Renal cortical epithelial cell (primary cell): ENCODE results near the gene RASGRP2. TPM values are rescaled to one million over a fixed set of nuclear protein-coding genes. Genes with fewer than 3 reads are reported as not detected.

Experiments
- DNase-seq: peaks from one replicate; pipeline ENCODE4 v3.0.0-alpha.2; 2011; ENCODE audit warnings: low read depth
- total RNA-seq: library from RNA; depleted of rRNA; stranded (reverse); fragments of >200 nt; gene quantifications from 2 replicates; pipeline ENCODE4 v1.2.3, GENCODE V29; 2014

RASGRP2 gene
- total RNA-seq, 1 donor from 2014 or later: 0.05 TPM

DNA sequence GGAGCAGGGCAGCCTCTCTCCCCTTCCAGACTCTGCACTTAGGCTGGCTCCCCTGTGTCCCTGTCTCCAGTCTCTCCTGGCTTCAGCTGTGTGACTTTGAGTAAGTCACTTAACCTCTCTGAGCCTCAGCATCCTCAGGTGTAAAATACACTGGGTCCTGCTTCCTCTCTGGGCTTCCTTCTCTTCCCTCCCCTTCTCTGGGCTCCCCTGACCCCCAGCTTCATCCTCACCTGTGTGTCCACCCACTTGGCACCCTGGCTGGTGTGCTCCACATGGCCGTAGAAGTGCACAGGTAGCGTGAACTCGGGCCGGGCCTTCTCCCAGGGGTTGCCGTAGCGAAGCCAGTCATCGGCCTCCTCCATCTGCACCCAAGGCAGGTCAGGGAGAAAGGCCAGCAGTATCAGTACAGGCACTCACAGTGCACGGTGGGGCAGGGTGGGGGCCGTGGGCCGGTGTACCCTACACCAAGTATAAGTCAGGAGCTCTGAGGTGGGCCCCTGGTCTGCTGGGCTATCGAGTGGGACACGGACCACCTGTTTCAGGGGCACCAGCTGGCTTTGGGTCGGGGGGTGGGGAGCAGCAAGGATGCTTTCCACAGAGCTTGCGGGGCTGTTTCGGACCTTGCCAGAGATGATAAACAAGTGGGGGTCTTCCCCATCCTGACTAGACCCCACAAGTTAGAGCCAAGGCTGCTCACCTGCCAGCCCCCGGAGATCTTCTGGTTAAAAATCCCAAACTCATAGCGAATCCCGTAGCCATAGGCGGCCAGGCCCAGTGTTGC is 13.8 kb upstream of the RASGRP2 start:
- DNase-seq: no peak

DNA sequence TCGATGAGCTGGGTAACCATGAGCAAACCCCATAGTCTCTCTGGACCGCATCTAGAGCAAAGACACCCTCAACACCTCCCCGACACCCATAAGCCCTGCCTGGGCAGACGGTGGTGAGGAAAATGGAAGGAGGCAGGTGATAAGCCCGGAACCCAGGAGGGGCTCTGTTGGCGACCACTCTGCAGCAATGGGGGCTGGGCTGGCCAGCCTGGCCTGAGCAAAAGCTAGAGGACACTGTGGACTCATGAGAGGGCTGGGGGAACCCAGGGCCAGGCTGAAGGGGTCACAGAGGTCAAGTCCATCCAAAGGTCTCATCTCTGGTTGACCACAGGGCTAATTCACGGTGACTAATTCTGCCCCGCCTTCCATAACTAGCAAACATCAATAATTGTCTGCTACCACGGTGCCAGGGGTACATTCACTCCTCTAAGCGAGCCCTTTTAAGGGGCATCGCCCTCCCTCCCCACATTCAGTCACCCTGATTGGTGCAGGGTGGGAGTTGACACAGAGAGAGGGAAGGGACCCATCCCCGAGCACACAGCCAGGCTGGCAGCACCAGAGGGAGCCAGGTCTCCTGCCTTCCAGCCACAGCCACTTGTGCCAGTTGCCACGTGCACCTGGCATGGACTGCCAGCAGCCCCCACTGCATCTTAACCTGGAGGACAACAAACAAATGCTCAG is 11.9 kb upstream of the RASGRP2 start:
- no peak for DNase-seq

DNA sequence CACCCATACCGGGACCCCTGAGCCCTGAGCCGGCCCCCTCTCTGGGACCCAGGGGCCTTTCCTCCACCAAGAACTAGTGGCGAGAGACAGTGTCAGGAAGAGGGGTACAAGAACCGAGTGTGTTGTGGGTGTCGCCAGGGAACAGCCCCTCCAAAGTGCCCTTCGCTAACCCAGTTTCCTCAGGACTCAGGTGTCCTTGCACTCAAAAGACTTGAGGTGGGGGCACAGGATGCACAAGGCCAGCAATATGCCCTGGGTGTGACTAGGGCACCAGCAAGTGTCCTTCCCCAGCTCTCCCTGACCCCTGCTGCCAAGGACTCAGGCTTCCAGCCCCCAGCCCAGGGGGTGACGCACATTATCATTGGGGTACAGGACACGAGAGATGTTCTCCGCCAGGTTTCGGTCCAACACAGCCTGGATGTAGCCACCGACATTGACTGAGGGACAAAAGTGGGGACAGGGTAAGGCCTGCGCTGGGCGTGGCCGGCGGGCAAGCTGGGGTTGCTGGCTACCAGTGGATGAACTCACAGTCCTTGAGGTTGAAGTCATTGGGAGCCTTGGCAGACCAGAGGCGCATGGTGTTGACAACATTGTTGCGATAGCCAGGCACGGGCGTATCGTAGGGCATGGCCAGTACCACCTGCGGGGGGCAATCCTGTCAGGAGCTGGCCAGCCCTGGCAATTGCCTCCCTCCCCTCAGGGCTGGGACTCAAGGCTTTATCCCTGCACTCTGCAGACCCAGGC is 11.1 kb upstream of the RASGRP2 start:
- DNase-seq: no peak

DNA sequence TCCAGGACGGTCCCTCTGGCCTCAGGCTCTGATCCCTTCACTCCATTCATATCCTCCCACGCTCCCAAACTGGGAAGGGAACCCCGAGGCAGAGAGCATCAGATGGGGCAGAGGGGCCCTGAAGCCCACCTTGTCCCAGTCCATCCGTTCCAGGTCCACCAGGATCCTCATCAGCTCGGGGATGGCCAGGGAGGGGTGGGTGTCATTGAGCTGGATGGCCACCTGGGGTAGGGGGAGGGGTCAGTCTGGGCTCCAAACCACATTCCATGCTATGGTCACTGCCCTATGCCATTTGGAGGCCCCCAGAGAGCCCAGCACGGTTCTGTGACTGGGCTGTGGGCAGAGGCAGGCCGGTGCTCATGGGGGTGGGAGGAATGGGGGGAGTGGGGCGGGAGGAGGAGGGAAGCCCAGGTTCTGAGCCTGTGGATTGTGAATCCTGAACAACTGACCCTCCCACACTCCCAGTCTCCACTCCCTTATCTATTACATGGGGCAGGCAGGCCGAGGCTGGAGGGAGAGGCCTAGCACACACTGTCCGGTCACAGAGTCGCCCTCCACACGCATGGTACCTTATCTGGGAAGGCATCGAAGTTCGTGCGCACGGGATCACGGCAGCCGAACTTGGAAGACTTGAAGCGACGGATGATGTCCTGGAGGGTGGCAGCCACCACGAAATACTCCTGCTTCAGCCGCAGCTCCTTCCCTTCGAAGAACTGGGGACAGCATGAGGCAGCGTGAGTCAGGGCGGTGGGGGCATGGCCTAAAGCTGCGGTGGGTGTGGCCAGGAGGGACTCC is 10.4 kb upstream of the RASGRP2 start:
- DNase-seq: no peak

DNA sequence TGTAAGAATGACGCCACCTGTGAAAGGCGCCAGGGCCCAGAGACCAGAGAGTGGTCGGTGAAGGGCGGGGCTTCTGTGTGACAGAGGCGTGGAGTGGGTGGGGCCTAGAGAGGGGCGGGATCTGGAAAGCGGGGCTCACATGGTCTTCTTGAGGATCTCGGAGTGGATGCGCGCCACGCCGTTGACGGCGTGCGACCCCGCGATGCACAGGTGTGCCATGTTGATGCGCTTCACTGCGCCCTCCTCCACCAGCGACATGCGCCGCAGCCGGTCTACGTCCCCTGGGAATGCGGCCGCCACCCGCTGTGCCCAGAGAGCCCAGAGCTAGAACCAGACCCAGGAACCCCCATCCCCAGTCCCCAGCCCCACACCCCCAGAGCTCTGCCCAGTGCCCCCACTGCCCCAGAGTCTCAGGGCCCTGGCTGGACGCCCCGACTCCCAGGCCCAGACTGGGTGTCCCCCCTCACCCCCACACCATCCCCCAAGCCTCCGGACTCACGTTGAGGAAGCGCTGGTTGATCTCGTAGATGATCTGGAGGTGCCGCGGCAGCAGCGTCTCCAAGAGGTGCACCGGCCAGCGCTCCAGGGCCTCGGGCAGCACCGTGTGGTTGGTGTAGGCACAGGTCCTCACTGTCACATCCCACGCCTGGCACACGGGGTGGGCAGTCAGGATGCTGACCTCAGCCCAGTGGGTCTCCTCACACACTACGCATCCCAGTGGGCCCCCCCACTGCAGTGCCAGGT is 9.6 kb upstream of the RASGRP2 start:
- DNase-seq: no peak

DNA sequence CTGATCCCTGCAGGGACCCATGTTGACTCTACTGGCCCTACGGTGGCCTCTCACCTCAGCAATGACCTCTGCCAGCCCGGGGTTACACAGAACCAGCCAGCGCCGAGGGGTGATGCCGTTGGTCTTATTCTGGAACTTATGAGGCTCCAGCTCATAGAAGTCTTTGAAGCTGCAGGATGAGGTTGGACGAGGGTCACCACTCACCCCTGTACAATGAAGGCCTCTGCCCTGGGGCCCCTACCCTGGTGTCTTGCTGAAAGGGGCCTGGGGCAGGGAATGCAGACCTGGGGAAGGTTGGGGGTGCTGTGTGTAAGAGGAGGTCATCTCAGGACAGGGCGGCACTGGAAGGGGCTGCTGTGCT is 9.1 kb upstream of the RASGRP2 start:
- DNase-seq: no peak

DNA sequence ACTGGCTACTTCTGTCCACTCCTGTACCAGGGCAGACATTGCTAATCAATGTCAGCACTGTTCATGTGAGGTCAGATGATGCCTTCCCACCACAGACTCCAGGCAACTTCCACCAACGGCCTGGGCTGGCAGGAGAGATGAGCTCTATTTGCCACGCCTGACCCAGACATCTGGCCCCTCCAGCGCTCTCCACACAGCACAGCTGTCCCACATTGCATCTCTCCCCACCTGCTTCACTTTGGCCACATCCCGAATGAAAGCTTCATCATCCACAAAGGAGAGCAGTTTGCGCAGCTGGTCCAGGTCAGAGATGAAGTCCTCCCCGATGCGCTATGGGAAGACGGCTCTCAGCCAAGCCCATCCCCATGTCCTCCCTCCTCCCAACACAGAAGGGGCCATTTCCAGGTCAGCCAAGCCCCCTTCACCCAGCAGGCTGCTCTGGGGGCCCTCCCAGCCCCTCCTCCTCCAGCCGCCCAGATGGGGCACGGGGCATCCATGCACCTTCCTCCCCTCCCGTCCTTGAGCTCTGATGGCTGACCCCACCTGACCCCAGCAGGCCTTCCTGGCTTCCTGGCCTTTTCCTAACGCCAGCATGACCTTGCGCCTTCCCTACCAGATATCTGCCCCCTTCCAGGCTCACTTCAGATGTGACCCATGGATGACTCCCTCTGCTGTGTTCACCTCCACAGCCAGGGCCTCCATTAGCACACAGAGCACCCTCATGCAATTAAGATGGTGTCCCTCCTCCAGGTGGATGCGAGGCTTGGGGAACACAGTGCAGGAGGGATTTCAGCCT is 8.4 kb upstream of the RASGRP2 start:
- no peak for DNase-seq

DNA sequence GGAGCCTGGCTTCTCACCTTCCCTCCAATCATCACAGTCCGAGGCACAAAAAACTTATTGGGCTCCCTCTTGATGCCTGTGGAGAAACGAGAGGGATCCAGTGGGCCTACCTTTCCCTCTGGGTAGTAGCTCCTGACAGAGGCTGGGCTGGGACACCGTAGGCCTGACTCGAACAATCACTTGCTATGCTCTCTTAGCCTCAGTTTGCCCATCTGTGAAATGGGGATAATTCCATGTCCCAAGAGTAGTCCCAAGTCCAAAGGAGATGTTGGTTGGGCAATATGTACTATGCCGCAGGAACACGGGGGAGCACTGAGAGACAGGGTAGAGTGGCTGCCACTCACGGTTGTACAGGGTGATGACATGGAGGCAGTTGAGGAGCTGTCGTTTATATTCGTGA is 7.6 kb upstream of the RASGRP2 start:
- DNase-seq: no peak

DNA sequence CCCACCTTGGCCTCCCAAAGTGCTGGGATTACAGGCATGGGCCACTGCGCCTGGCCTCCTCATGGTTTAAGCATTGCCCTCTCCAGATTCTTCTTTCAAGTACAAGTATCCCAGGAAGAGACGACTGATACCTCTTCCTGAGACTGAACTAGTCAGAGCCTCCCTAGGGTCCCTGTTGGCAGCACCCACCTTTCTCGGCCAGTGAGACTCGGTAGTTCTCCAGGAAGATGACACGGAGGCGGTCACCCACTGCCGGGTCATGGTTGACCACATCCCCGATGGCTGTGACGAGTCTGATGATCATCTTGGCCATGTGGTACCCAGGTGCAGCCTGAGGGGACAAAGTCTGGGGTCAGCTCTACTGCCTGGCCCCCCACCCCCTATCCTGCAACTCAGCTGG is 7.2 kb upstream of the RASGRP2 start:
- DNase-seq: no peak

DNA sequence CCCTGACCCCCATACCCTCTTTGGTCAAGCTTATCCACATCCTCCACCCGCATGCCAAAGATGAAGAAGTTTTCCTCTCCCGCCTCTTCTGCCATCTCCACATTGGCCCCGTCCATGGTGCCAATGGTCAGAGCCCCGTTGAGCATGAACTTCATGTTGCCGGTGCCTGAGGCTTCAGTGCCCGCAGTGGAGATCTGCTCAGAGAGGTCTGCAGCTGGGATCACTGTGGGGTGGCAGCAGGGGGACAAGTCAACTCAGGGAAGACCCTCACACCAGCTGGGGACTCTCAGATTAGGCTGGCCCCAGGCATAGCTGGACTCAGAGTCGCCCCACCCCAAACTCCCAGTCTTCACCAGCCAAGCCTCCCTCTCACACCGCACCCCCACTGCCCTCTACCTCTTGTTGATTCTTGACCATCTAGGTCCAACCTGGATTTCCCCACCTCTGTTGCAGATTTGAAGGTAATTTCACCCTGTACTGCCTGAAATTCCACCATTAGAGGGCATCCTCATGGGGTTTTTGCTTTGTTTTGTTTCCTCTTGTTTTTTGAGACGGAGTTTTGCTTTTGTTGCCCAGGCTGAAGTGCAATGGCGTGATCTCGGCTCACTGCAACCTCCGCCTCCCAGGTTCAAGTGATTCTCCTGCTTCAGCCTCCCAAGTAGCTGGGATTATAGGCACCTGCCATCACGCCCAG is 6.6 kb upstream of the RASGRP2 start:
- no peak for DNase-seq

DNA sequence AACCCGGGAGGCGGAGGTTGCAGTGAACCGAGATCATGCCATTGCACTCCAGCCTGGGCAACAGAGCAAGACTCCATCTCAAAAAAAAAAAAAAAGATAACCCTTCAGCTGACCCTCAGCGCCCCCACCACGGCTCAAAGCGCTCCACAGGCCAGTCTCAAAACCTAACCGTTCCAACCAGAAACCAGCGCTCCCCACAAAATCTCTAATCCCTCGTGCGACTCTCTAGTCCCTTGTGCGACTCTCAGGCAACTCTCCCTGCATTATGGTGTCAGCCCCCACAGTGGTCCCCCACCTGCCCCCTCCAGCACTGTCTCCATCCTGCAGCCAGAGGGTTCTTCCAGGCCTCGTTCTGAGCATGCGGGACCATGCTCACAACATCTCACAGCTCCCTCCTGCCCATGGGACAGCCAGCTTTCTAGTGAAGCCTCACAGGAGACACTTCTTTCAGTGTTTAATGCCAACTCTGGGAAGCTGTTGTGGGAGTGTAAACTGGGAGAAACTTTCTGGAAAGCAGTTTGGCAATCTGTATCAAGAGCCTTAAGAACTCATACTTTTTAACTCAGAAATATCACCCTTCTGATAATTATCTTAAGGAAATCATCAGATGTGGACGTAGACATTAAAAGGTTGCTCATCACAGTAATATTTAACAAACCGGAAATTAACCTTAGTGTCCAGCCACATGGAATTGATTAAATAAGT is 4.2 kb upstream of the RASGRP2 start:
- DNase-seq: no peak

DNA sequence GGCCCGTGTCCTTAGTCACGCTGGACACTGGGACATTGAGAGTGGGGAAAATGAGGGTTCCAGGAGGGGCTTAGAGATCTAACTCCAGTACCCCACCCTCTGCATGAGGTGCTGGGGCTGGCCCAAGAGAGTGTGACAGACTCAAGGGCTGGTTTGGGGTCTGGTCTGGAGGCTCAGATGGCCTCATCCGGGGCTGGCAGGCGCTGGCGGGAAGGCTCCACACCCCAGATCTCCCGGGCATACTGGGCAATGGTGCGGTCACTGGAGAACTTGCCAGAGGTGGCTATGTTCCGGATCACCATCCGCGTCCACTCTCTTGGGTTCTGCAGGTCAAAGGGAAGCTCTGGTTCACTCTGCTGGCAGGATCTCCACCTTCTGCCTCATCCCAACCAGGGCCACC is 2.5 kb upstream of the RASGRP2 start:
- DNase-seq: no peak

DNA sequence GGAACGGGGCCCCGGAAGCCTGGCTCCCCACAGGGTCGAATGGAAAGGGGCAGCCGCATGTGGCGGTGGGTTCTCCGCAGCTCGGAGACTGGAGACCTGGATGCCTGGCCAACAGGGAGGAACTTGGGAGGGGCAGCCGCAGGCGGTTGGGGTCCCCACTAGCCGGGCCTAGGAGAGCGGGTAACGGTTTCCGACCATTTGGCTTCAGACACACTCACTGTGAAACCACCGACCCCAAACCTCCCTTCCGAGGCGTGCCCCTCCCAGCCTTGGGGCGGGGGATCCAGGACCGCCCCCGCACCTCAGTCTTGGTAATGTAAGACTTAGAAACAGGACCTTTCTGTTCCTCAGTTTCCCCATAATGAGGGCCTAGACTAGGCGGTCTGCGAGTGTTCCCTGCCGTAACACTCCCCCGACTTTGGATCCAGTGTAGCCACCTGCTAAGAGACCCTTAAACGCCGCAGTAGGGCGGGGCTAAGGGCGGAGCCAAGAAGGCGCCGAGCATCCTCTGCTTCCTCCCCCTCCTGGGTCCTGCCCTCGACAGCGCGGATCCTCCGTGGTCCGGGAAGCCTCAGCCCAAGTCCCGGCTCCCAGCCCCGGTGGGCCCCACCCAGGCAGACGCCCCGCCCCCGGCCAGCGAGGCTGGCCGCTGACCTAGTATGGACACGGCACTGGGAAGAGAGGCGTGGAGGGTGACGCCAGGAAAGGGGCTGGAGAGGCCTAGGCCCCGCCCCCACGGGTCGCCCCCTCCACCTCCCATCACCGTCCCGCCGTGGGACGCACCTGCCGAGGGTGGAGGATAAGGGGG is 1.8 kb upstream of the RASGRP2 start:
- no peak for DNase-seq

DNA sequence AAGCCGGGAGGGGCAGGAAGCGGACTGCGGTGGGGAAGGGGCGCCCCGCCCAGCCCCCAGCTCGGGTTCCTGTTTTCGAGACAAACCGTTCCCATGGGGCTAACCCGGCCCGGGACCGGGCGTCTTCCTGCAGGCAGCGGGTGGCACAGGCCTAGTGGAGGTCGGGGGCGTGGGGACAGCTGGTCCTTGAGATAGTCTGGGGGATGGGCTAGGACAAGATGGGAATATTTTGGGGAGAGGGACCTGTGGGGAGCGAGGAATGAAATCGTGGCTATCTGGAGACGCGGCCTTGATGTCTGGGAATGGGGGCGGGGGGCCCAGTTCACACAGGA is 1.2 kb upstream of the RASGRP2 start:
- DNase-seq: no peak

DNA sequence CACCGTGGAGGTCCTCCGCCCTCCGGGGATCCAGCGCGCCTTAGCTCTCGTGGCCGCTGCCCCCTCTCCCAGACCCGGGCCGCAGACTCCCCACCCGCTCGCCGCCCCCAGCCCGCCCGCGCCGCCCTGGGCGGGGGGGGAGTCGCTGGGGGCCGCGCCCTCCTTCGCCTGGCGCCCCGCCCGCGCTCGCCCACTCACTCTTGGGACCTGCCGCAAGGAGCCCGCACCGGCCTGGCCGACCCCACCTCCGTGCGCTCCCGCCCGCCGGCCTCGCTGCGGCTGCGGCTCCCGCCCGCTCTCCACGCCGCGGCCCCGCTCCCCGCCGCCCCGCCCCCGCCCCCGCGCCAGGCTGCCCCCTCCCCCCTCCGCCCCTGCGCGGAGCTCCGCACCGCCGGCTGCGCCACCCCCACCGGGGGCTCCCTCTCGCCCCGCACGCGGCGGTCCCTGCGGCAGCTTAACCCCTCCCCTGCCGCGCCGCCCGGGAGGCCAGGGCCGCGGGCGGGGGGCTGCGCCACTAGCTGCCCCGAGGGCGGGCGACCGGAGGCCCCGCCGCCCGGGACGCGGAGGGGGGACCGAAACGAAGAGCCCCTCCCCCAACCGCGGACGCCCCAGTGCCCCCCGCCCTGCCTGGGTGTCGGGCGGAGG is 724 bp upstream of the RASGRP2 start:
- DNase-seq: no peak

DNA sequence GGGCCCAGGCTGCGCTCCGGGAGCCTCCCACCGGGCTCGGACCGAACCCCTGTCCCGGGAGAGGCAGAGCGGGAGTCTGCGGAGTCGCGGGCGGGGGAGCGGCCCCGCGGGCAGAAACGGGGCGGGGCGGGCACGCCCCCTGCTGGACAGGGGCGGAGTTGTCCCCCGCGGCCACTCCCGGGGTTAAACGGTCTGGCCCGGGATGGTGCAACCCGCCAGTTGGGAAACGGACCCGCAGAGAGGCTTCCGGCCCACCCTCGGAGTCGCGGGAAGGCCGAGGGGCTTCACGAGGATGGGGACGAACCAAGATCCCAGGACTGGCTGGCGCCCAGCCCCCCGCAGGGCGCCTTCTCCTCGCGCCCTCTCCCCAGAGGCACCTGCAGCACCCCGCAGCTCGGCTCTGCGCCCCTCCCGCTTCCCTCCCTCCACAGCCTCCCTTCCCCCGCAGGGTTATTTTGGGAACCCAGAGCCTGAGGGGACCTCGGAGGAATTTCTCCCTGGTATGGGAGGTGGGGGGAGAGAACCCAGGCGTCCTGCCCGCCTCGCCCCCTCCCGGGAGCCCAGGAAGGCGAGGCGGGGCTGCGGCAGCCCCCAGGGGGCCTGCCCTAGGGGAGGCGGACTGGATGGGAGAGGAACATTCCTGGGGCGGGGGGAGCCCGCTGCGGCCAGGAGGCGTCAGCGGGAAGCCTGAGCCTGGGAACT is 902 bp downstream of the RASGRP2 start:
- DNase-seq: no peak

DNA sequence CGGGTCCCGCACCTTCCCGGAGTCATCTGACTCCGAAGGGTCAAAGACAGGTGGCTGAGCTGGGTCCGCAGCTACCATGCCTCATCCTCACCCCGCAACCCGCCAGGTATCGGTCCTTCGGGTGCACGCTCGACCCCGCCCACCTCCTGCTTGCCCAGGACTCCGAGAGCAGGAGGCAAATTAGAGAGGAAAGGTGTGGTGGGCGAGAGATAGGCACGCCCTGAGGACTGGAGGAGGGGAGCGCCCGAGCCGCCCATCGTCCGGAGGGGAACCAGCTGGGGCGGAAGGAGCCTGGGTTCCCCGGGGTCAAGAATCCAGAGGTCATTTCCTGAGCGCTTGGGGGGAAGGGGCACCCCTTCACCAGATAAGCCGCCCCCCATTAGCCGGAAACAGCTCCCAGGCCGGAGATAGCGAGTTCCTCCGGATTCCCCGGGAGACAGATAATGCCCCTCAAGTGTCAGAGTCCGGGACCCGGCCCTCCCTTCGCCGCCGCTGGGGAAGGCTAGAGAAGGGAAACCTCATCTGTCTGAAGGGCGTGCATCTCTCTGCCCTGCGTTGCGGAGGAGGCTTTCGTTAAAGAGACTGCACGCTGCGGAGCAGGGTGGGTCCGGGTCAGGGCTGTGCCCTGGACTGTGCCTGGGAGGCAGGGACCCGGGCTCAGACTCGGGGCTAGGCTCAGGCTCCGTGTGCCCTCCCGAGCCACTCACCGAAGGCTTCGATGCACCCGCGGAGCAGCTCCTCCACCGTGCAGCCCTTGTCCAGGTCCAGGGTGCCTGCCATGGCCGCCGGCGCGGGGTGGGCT is 1.7 kb downstream of the RASGRP2 start:
- DNase-seq: no peak
